IMR-90 (cell line): ENCODE results near the gene SCFD2. TPM values are rescaled to one million over a fixed set of nuclear protein-coding genes. Genes with fewer than 3 reads are reported as not detected.

ENCODE experiments used
- ATAC-seq: fragments of 200-7000 bp; cut with Tn5 transposase; 2 replicates; pipeline ENCODE4 v1.9.1; 2020; ENCODE audit warnings: low read depth, mild to moderate bottlenecking, moderate library complexity
- BruUV-seq: library from RNA; stranded (reverse); fragments of 400-500 nt; replicated peaks from 2 replicates; lab custom pipeline; 2021; lab: Mats Ljungman, UMichigan
- CTCF ChIA-PET: fragments of 300-600 bp; formaldehyde crosslinking; extraction: SDS; loops from one replicate; lab custom pipeline; 2021; ENCODE audit warnings: antibody characterized with exemption; lab: Yijun Ruan, JAX
- POLR2A ChIA-PET: fragments of 300-600 bp; sonication (Branson Sonifier 250); formaldehyde crosslinking; loops from one replicate; lab custom pipeline; 2022; ENCODE audit warnings: antibody characterized with exemption; ENCODE audit not compliant: unreplicated experiment; lab: Charles Lee
- DNase-seq: peaks from one replicate; pipeline ENCODE4 v3.0.0; 2013
- H2AFZ ChIP-seq: replicated peaks from 2 replicates; pipeline ENCODE3; 2013; ENCODE audit warnings: low read length, mild to moderate bottlenecking; ENCODE audit not compliant: poor library complexity
- H2AK5ac ChIP-seq: 2 replicates; pipeline ENCODE4 v1.6.1; 2013; ENCODE audit warnings: low read depth, low read length, inconsistent platforms
- H2AK9ac ChIP-seq: replicated peaks from 2 replicates; pipeline ENCODE3; 2013; ENCODE audit warnings: mild to moderate bottlenecking, low read depth, low read length, moderate library complexity; ENCODE audit not compliant: poor library complexity
- H2BK120ac ChIP-seq: 2 replicates; pipeline ENCODE4 v1.6.1; 2013; ENCODE audit warnings: low read depth, low read length, inconsistent platforms
- H2BK15ac ChIP-seq: 3 replicates; pipeline ENCODE4 v1.6.1; 2013; ENCODE audit warnings: low read depth, low read length, inconsistent platforms
- H2BK20ac ChIP-seq: 2 replicates; pipeline ENCODE4 v1.6.1; 2013; ENCODE audit warnings: low read depth, mild to moderate bottlenecking, inconsistent platforms, low read length, moderate library complexity
- H2BK5ac ChIP-seq: 2 replicates; pipeline ENCODE4 v1.6.1; 2013; ENCODE audit warnings: mild to moderate bottlenecking, low read depth, low read length, inconsistent platforms; ENCODE audit not compliant: poor library complexity, severe bottlenecking
- H3K14ac ChIP-seq: replicated peaks from 2 replicates; pipeline ENCODE4 v1.6.1; 2013; ENCODE audit warnings: low read depth, low read length, inconsistent platforms
- H3K18ac ChIP-seq: 2 replicates; pipeline ENCODE4 v1.6.1; 2013; ENCODE audit warnings: low read depth, low read length, control low read depth
- H3K23ac ChIP-seq: 2 replicates; pipeline ENCODE4 v1.6.1; 2013; ENCODE audit warnings: low read depth, low read length, inconsistent platforms
- H3K27ac ChIP-seq: 2 replicates; pipeline ENCODE4 v1.5.1; 2013; ENCODE audit warnings: mild to moderate bottlenecking, control low read depth, low read length; ENCODE audit not compliant: insufficient read depth
- H3K27me3 ChIP-seq: 2 replicates; pipeline ENCODE4 v1.6.1; 2013; ENCODE audit warnings: low read length; ENCODE audit not compliant: control insufficient read depth, insufficient read depth
- H3K36me3 ChIP-seq: 2 replicates; pipeline ENCODE4 v1.6.1; 2013; ENCODE audit warnings: low read length, mixed read lengths; ENCODE audit not compliant: control insufficient read depth, insufficient read depth
- H3K4ac ChIP-seq: 2 replicates; pipeline ENCODE4 v1.6.1; 2013; ENCODE audit warnings: low read depth, low read length, inconsistent platforms
- H3K4me1 ChIP-seq: 2 replicates; pipeline ENCODE4 v1.6.1; 2013; ENCODE audit warnings: low read length, mixed read lengths; ENCODE audit not compliant: control insufficient read depth, insufficient read depth
- H3K4me2 ChIP-seq: 2 replicates; pipeline ENCODE4 v1.6.1; 2013; ENCODE audit warnings: low read depth, mild to moderate bottlenecking, control low read depth, low read length, moderate library complexity
- H3K4me3 ChIP-seq: 2 replicates; pipeline ENCODE4 v1.5.1; 2013; ENCODE audit warnings: low read depth, mild to moderate bottlenecking, control low read depth, low read length, moderate library complexity; ENCODE audit not compliant: insufficient read depth
- H3K56ac ChIP-seq: 2 replicates; pipeline ENCODE4 v1.6.1; 2013; ENCODE audit warnings: low read length, inconsistent platforms; ENCODE audit not compliant: insufficient read depth; ENCODE audit errors: extremely low read depth
- H3K79me1 ChIP-seq, 2 experiments: 2 replicates each; pipeline ENCODE4 v1.6.1; 2013; ENCODE audit warnings: low read length in 2 of 2, inconsistent platforms in 1 of 2, low read depth in 1 of 2
- H3K9ac ChIP-seq: 2 replicates; pipeline ENCODE4 v1.6.1; 2013; ENCODE audit warnings: low read depth, low read length, control low read depth
- H3K9me1 ChIP-seq: 2 replicates; pipeline ENCODE4 v1.6.1; 2013; ENCODE audit warnings: low read length, inconsistent platforms; ENCODE audit not compliant: insufficient read depth
- H3K9me3 ChIP-seq: 2 replicates; pipeline ENCODE4 v1.6.1; 2013; ENCODE audit warnings: low read length; ENCODE audit not compliant: control insufficient read depth, insufficient read depth
- H4K20me1 ChIP-seq: 2 replicates; pipeline ENCODE4 v1.6.1; 2013; ENCODE audit warnings: low read length, inconsistent platforms; ENCODE audit not compliant: insufficient read depth
- H4K5ac ChIP-seq: 2 replicates; pipeline ENCODE4 v1.6.1; 2013; ENCODE audit warnings: mild to moderate bottlenecking, low read depth, low read length, control low read depth
- H4K8ac ChIP-seq, 2 experiments: 2 replicates each; pipeline ENCODE4 v1.6.1; 2013; ENCODE audit warnings: low read depth in 2 of 2, low read length in 2 of 2, control low read depth in 1 of 2, inconsistent platforms in 1 of 2
- H4K91ac ChIP-seq: 2 replicates; pipeline ENCODE4 v1.6.1; 2013; ENCODE audit warnings: low read depth, low read length, inconsistent platforms; ENCODE audit not compliant: insufficient read depth
- CEBPB ChIP-seq: IDR thresholded peaks from 2 replicates; pipeline ENCODE4 v1.6.1; 2012; ENCODE audit warnings: low read depth, low read length, improper control_type of control experiment
- CHD1 ChIP-seq: IDR thresholded peaks from 2 replicates; pipeline ENCODE4 v1.6.1; 2012; ENCODE audit warnings: low read depth, low read length, improper control_type of control experiment
- ELK1 ChIP-seq: fragments of 150-350 bp; IDR thresholded peaks from 2 replicates; pipeline ENCODE4 v1.6.1; 2016; ENCODE audit warnings: low read depth, mild to moderate bottlenecking, low read length, moderate library complexity, borderline replicate concordance
- MAFK ChIP-seq: IDR thresholded peaks from 2 replicates; pipeline ENCODE4 v1.6.1; 2012; ENCODE audit warnings: low read depth, low read length, improper control_type of control experiment
- MAZ ChIP-seq: IDR thresholded peaks from 2 replicates; pipeline ENCODE4 v1.6.1; 2012; ENCODE audit warnings: low read depth, mild to moderate bottlenecking, low read length, improper control_type of control experiment, moderate library complexity, borderline replicate concordance
- MXI1 ChIP-seq: IDR thresholded peaks from 2 replicates; pipeline ENCODE4 v1.6.1; 2012; ENCODE audit warnings: low read depth, mild to moderate bottlenecking, low read length, moderate library complexity, borderline replicate concordance
- NFE2L2 ChIP-seq: fragments of 150-350 bp; IDR thresholded peaks from 2 replicates; pipeline ENCODE4 v1.6.1; 2016; ENCODE audit warnings: low read depth, mild to moderate bottlenecking, low read length
- POLR2A ChIP-seq: IDR thresholded peaks from 2 replicates; pipeline ENCODE4 v1.6.1; 2012; ENCODE audit warnings: mild to moderate bottlenecking, low read depth, low read length
- SMC3 ChIP-seq: fragments of 150-350 bp; IDR thresholded peaks from 2 replicates; pipeline ENCODE4 v1.6.1; 2016; ENCODE audit warnings: low read depth, mild to moderate bottlenecking, antibody characterized with exemption, low read length, moderate library complexity
- USF2 ChIP-seq: fragments of 150-350 bp; IDR thresholded peaks from 2 replicates; pipeline ENCODE4 v1.6.1; 2017; ENCODE audit warnings: mild to moderate bottlenecking, antibody characterized with exemption, low read length, low read depth
- WGBS, 2 experiments: methylation state at CpG; one replicate each; pipeline versions ENCODE4 v1.1.5 to v1.1.7; 2013; ENCODE audit warnings: missing lambda C conversion rate in 2 of 2; ENCODE audit not compliant: insufficient read length in 1 of 2; ENCODE audit errors: extremely low coverage in 2 of 2; 5-methylcytosine and 5-hydroxymethylcytosine counted together
- dilution Hi-C: fragments of 300-500 bp; cut with HindIII; formaldehyde crosslinking; loops from one replicate; pipeline ENCODE4 v1.14.3; 2018; ENCODE audit warnings: low sequenced_read_pairs; ENCODE audit not compliant: unreplicated experiment
- in situ Hi-C: fragments of 300-500 bp; cut with MboI; formaldehyde crosslinking; loops from 3 replicates; pipeline ENCODE4 v1.14.3; 2019; ENCODE audit warnings: low sequenced_read_pairs, inconsistent platforms, mixed read lengths
- intact Hi-C: fragments of 100-400 bp; cut with micrococcal nuclease; formaldehyde crosslinking; loops from 2 replicates; pipeline ENCODE4 v1.10.0; 2022
- polyA plus RNA-seq, 3 experiments: library from polyadenylated mRNA; depleted of rRNA; stranded (reverse); fragments of >200 nt; gene quantifications; 2 replicates each; pipeline ENCODE4 v1.2.3, GENCODE V29; 2012; ENCODE audit warnings: low replicate concordance in 1 of 3
- total RNA-seq: library from RNA; depleted of rRNA; stranded (reverse); fragments of >200 nt; gene quantifications from 2 replicates; pipeline ENCODE4 v1.2.3, GENCODE V29; 2012
- TF ChIP-seq, protein P1 (sequence below): conservative IDR thresholded peaks from 2 replicates; pipeline ENCODE4 v1.5.1; 2012; ENCODE audit warnings: mild to moderate bottlenecking, low read depth, low read length, improper control_type of control experiment

The SCFD2 gene
- total and polyA plus RNA-seq, 2 of the 4 experiments (the other 2 are of a cell fraction): 18.9 to 62.4 TPM

DNA sequence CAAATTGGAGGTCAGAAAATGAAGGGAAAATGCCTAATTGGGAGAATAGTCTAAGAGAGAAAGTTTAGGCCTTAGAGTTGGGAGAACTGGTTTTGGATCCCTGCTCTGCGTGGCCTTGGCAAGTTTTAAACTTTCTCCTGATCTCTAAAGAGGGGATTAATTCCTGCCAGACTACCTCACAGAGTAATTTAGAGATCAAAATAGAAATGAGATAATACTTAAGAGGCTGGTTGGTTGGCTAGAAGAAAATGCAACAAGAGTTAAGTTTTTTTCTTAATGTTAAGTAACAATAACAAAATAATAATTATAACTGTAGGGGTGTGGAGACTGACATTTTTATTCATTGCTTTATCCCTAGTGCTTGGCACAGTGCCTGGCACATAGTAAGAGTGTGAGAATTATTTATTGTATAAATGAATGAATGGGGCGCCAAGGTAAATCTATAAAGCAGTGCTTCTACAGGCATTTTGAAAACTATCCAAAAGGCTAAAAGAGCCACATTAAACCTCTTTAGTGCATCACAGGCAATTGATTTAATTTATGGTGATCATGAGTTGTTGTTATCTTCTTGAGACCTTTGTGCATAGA lies 343.3 kb downstream of the SCFD2 start:
- H2BK20ac ChIP-seq: no peak overlapping the region
- H3K9me1 ChIP-seq: no peaks in the 10 kb centered on the region
- H3K9ac ChIP-seq: no peak overlapping the region
- no peak overlapping the region for H3K27ac ChIP-seq
- H3K23ac ChIP-seq: no peak overlapping the region
- H3K4me3 ChIP-seq: no peak overlapping the region
- no peak overlapping the region for H2AK5ac ChIP-seq
- ATAC-seq: no peak
- intact Hi-C loops (no loop called here), in situ Hi-C loops (loop anchor here (10.0 to 25.0 kb wide), 3 partner anchors 172 to 1040 kb away; partner anchors contain the start of genes CHIC2 and FIP1L1), dilution Hi-C loops (no loop called here)
- CTCF ChIA-PET: no interaction called here
- H2BK15ac ChIP-seq: no peak overlapping the region
- BruUV-seq: no TSS peak
- H4K5ac ChIP-seq: no peak overlapping the region
- H2AK9ac ChIP-seq: no peak overlapping the region
- H2BK120ac ChIP-seq: no peak overlapping the region
- no peaks in the 10 kb centered on the region for H3K36me3 ChIP-seq
- H3K27me3 ChIP-seq: no peaks in the 10 kb centered on the region
- H4K91ac ChIP-seq: no peak overlapping the region
- no peak overlapping the region for H4K8ac ChIP-seq
- no peak overlapping the region for H3K56ac ChIP-seq
- TF ChIP-seq MAFK: no peak
- no peak for TF ChIP-seq MXI1
- no peak for TF ChIP-seq USF2
- no peak for TF ChIP-seq NFE2L2
- TF ChIP-seq, protein P1, sequence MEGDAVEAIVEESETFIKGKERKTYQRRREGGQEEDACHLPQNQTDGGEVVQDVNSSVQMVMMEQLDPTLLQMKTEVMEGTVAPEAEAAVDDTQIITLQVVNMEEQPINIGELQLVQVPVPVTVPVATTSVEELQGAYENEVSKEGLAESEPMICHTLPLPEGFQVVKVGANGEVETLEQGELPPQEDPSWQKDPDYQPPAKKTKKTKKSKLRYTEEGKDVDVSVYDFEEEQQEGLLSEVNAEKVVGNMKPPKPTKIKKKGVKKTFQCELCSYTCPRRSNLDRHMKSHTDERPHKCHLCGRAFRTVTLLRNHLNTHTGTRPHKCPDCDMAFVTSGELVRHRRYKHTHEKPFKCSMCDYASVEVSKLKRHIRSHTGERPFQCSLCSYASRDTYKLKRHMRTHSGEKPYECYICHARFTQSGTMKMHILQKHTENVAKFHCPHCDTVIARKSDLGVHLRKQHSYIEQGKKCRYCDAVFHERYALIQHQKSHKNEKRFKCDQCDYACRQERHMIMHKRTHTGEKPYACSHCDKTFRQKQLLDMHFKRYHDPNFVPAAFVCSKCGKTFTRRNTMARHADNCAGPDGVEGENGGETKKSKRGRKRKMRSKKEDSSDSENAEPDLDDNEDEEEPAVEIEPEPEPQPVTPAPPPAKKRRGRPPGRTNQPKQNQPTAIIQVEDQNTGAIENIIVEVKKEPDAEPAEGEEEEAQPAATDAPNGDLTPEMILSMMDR: no peak
- TF ChIP-seq ELK1: no peak
- no peak for TF ChIP-seq MAZ
- TF ChIP-seq CEBPB: no peak
- no peak for TF ChIP-seq CHD1
- no peak for TF ChIP-seq POLR2A
- TF ChIP-seq SMC3: no peak
- no peak overlapping the region for H3K18ac ChIP-seq
- H3K79me1 ChIP-seq: peaks cover 6 to 11% of the 10 kb centered on the region in 2 experiments; a peak in 2 of 4 replicates
- no CpG with 5 or more reads among the region's 2 CpGs for WGBS, 2 experiments
- no peaks in the 10 kb centered on the region for H4K20me1 ChIP-seq
- no peak overlapping the region for H3K4ac ChIP-seq
- H2AFZ ChIP-seq: no peak overlapping the region
- no peak overlapping the region for H3K4me2 ChIP-seq
- no peak overlapping the region for H3K14ac ChIP-seq
- H3K9me3 ChIP-seq: no peaks in the 10 kb centered on the region
- H3K4me1 ChIP-seq: peaks cover 17% of the 10 kb centered on the region
- POLR2A ChIA-PET: no interaction called here
- no peak for DNase-seq
- no peak overlapping the region for H2BK5ac ChIP-seq
